Neural progenitor cell (in vitro differentiated cells): Measurements from ENCODE around the gene ADAMTS12. TPM values are rescaled to one million over a fixed set of nuclear protein-coding genes. Genes with fewer than 3 reads are reported as not detected.

ENCODE experiments used
- DNase-seq: peaks from one replicate; pipeline ENCODE4 v3.0.0-alpha.2; 2016; ENCODE audit warnings: low spot score
- H2AFZ ChIP-seq: fragments of 200-600 bp; sonication (generic); replicated peaks from 2 replicates; pipeline ENCODE4 v1.6.1; 2016; ENCODE audit warnings: antibody characterized with exemption
- H3F3A ChIP-seq: fragments of 200-600 bp; sonication (generic); 2 replicates; pipeline ENCODE4 v1.6.1; 2016; ENCODE audit warnings: antibody characterized with exemption, low read depth
- H3K27ac ChIP-seq: fragments of 200-600 bp; sonication (generic); 2 replicates; pipeline ENCODE4 v1.5.1; 2016; ENCODE audit warnings: mild to moderate bottlenecking
- H3K27me3 ChIP-seq: fragments of 200-600 bp; sonication (generic); 2 replicates; pipeline ENCODE4 v1.6.1; 2016; ENCODE audit warnings: mild to moderate bottlenecking, moderate library complexity
- H3K36me3 ChIP-seq: fragments of 200-600 bp; sonication (generic); 2 replicates; pipeline ENCODE4 v1.5.1; 2016
- H3K4me1 ChIP-seq: fragments of 200-600 bp; sonication (generic); 2 replicates; pipeline ENCODE4 v1.6.1; 2016; ENCODE audit warnings: mixed run types
- H3K4me2 ChIP-seq: fragments of 200-600 bp; sonication (generic); 2 replicates; pipeline ENCODE4 v1.6.1; 2016
- H3K4me3 ChIP-seq: fragments of 200-600 bp; sonication (generic); 2 replicates; pipeline ENCODE4 v1.5.1; 2016
- H3K79me2 ChIP-seq: fragments of 200-600 bp; sonication (generic); 2 replicates; pipeline ENCODE4 v1.6.1; 2016; ENCODE audit warnings: low read depth
- H3K9ac ChIP-seq: fragments of 200-600 bp; sonication (generic); 2 replicates; pipeline ENCODE4 v1.6.1; 2016
- H3K9me3 ChIP-seq: fragments of 200-600 bp; sonication (generic); 2 replicates; pipeline ENCODE4 v1.5.1; 2016; ENCODE audit warnings: low read depth
- H4K20me1 ChIP-seq: fragments of 200-600 bp; sonication (generic); 2 replicates; pipeline ENCODE4 v1.6.1; 2016; ENCODE audit warnings: low read depth
- H3K27ac Mint-ChIP-seq: 3 replicates; pipeline ENCODE4 v1.8.0; 2021; ENCODE audit warnings: mixed read lengths
- H3K27me3 Mint-ChIP-seq: 2 replicates; pipeline ENCODE4 v1.8.0; 2022; ENCODE audit warnings: low read depth, mild to moderate bottlenecking, inconsistent platforms, moderate library complexity, mixed read lengths; ENCODE audit not compliant: insufficient read depth
- H3K36me3 Mint-ChIP-seq: 3 replicates; pipeline ENCODE4 v1.8.0; 2021; ENCODE audit warnings: mixed read lengths
- H3K4me1 Mint-ChIP-seq: 3 replicates; pipeline ENCODE4 v1.8.0; 2021; ENCODE audit warnings: mixed read lengths
- H3K4me3 Mint-ChIP-seq: 3 replicates; pipeline ENCODE4 v1.8.0; 2021; ENCODE audit warnings: mild to moderate bottlenecking, moderate library complexity, mixed read lengths
- H3K9me3 Mint-ChIP-seq: 3 replicates; pipeline ENCODE4 v1.8.0; 2020; ENCODE audit warnings: mixed read lengths
- EZH2 ChIP-seq: fragments of 200-600 bp; sonication (generic); IDR thresholded peaks from 2 replicates; pipeline ENCODE4 v1.6.1; 2017; ENCODE audit warnings: antibody characterized with exemption, mild to moderate bottlenecking, moderate library complexity
- EZH2phosphoT487 ChIP-seq: fragments of 200-600 bp; sonication (generic); IDR thresholded peaks from 2 replicates; pipeline ENCODE4 v1.6.1; 2017; ENCODE audit warnings: antibody characterized with exemption
- total RNA-seq: library from RNA; depleted of rRNA; stranded (reverse); fragments of >200 nt; gene quantifications from 2 replicates; pipeline ENCODE4 v1.2.3, GENCODE V29; 2015; ENCODE audit warnings: low replicate concordance
- TF ChIP-seq, protein P1 (sequence below): fragments of 200-600 bp; sonication (generic); IDR thresholded peaks from 2 replicates; pipeline ENCODE4 v1.5.1; 2017; ENCODE audit warnings: antibody characterized with exemption, mild to moderate bottlenecking

ADAMTS12 gene
- total RNA-seq, 1 donor from 2014 or later: 15.6 TPM

GRCh38 chr5:33576726-33577590 lies 314.8 kb downstream of the ADAMTS12 start:
- no peak for DNase-seq
- Mint-ChIP-seq H3K36me3 (peaks cover 13% of the 10 kb centered on the region), H3K27me3 (no peaks in the 10 kb centered on the region), H3K27ac (no peak overlapping the region), H3K9me3 (peaks cover 3% of the 10 kb centered on the region), H3K4me1 (no peaks in the 10 kb centered on the region), H3K4me3 (no peak overlapping the region)
- TF ChIP-seq, protein P1, sequence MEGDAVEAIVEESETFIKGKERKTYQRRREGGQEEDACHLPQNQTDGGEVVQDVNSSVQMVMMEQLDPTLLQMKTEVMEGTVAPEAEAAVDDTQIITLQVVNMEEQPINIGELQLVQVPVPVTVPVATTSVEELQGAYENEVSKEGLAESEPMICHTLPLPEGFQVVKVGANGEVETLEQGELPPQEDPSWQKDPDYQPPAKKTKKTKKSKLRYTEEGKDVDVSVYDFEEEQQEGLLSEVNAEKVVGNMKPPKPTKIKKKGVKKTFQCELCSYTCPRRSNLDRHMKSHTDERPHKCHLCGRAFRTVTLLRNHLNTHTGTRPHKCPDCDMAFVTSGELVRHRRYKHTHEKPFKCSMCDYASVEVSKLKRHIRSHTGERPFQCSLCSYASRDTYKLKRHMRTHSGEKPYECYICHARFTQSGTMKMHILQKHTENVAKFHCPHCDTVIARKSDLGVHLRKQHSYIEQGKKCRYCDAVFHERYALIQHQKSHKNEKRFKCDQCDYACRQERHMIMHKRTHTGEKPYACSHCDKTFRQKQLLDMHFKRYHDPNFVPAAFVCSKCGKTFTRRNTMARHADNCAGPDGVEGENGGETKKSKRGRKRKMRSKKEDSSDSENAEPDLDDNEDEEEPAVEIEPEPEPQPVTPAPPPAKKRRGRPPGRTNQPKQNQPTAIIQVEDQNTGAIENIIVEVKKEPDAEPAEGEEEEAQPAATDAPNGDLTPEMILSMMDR: no peak
- TF ChIP-seq EZH2phosphoT487 (no peak), EZH2 (no peak)
- Histone ChIP-seq H3F3A (no peaks in the 10 kb centered on the region), H3K27ac (no peak overlapping the region), H3K4me1 (no peaks in the 10 kb centered on the region), H2AFZ (no peak overlapping the region), H3K4me2 (no peak overlapping the region), H3K36me3 (no peaks in the 10 kb centered on the region), H3K79me2 (no peaks in the 10 kb centered on the region), H3K4me3 (no peak overlapping the region), H3K27me3 (no peaks in the 10 kb centered on the region), H3K9me3 (no peaks in the 10 kb centered on the region), H3K9ac (no peak overlapping the region), H4K20me1 (no peaks in the 10 kb centered on the region)

GRCh38 chr5:33565324-33565723 lies 326.5 kb downstream of the ADAMTS12 start:
- Histone ChIP-seq H2AFZ (no peak overlapping the region), H3K36me3 (no peaks in the 10 kb centered on the region), H3K79me2 (no peaks in the 10 kb centered on the region), H3K9ac (no peak overlapping the region), H3F3A (peaks cover 11% of the 10 kb centered on the region), H3K9me3 (no peaks in the 10 kb centered on the region), H3K27ac (no peak overlapping the region), H3K4me1 (peaks cover 20% of the 10 kb centered on the region), H3K27me3 (no peaks in the 10 kb centered on the region), H3K4me3 (no peak overlapping the region), H3K4me2 (no peak overlapping the region), H4K20me1 (no peaks in the 10 kb centered on the region)
- Mint-ChIP-seq H3K27me3 (peaks cover 9% of the 10 kb centered on the region), H3K4me3 (no peak overlapping the region), H3K4me1 (peaks cover 8% of the 10 kb centered on the region), H3K9me3 (peaks cover 3% of the 10 kb centered on the region), H3K27ac (no peak overlapping the region), H3K36me3 (peaks cover 2% of the 10 kb centered on the region)
- DNase-seq: no peak
- TF ChIP-seq EZH2: no peak
- no peak for TF ChIP-seq EZH2phosphoT487
- TF ChIP-seq, protein P1: no peak

- Histone ChIP-seq H3K79me2 (no peaks in the 10 kb centered on the region), H3K9ac (no peak overlapping the region), H3F3A (peaks cover 11% of the 10 kb centered on the region), H4K20me1 (no peaks in the 10 kb centered on the region), H3K4me3 (no peak overlapping the region), H3K27me3 (no peaks in the 10 kb centered on the region), H2AFZ (no peak overlapping the region), H3K27ac (peak overlapping the region; percentile 71), H3K4me2 (peak overlapping the region; percentile 23), H3K9me3 (no peaks in the 10 kb centered on the region), H3K4me1 (peaks cover 20% of the 10 kb centered on the region), H3K36me3 (no peaks in the 10 kb centered on the region)
- peaks cover 3% of the 10 kb centered on the region for H3K9me3 Mint-ChIP-seq
- no peak overlapping the region for H3K27ac Mint-ChIP-seq
- H3K4me1 Mint-ChIP-seq: peaks cover 8% of the 10 kb centered on the region
- H3K27me3 Mint-ChIP-seq: peaks cover 9% of the 10 kb centered on the region
- no peak overlapping the region for H3K4me3 Mint-ChIP-seq
- peak; percentile 14 for DNase-seq
- peaks cover 2% of the 10 kb centered on the region for H3K36me3 Mint-ChIP-seq
- TF ChIP-seq, protein P1: no peak
- TF ChIP-seq EZH2: no peak
- TF ChIP-seq EZH2phosphoT487: no peak
Observed at GRCh38 chr5:33563983-33564908, 327.5 kb downstream of the ADAMTS12 start.
